HepG2 (cell line): ENCODE measurements around the gene UBC. TPM values are rescaled to one million over a fixed set of nuclear protein-coding genes. Genes with fewer than 3 reads are reported as not detected.
A peak's percentile ranks its signal among the peaks of the same experiment; 100 is the strongest.

Experiments used
- GATAD2A ChIP-seq: IDR thresholded peaks from 2 replicates; pipeline ENCODE4 v1.6.1; 2016
- HOXD1 ChIP-seq: sonication (generic); formaldehyde crosslinking; IDR thresholded peaks from 2 replicates; pipeline ENCODE4 v1.5.0; 2020; ENCODE audit warnings: missing genetic modification reagents
- JDP2 ChIP-seq: sonication (generic); formaldehyde crosslinking; IDR thresholded peaks from 2 replicates; pipeline ENCODE4 v1.8.1; 2022; ENCODE audit warnings: missing genetic modification reagents, borderline replicate concordance
- LBX2 ChIP-seq: sonication (generic); formaldehyde crosslinking; IDR thresholded peaks from 2 replicates; pipeline ENCODE4 v1.5.0; 2020; ENCODE audit warnings: missing genetic modification reagents, mild to moderate bottlenecking, borderline replicate concordance
- LCORL ChIP-seq, 2 experiments: fragments of 450-650 bp in 1 of 2; sonication (generic) in 1 of 2; formaldehyde crosslinking in 1 of 2; IDR thresholded peaks; 2 replicates each; pipeline versions ENCODE4 v1.5.0 to v1.6.1; 2017 to 2020; ENCODE audit warnings: antibody characterized with exemption in 1 of 2, missing genetic modification reagents in 1 of 2
- MEIS1 ChIP-seq: sonication (generic); formaldehyde crosslinking; IDR thresholded peaks from 2 replicates; pipeline ENCODE4 v1.9.0; 2021; ENCODE audit warnings: mild to moderate bottlenecking, missing genetic modification reagents, moderate library complexity, borderline replicate concordance
- PAXIP1 ChIP-seq: sonication (generic); formaldehyde crosslinking; conservative IDR thresholded peaks from 2 replicates; pipeline ENCODE4 v1.4.0; 2020; ENCODE audit warnings: mild to moderate bottlenecking, missing genetic modification reagents, moderate library complexity
- POGK ChIP-seq: sonication (generic); formaldehyde crosslinking; conservative IDR thresholded peaks from 2 replicates; pipeline ENCODE4 v1.8.0; 2022; ENCODE audit warnings: mild to moderate bottlenecking, moderate library complexity, missing genetic modification reagents
- RAD51 ChIP-seq: fragments of 450-650 bp; IDR thresholded peaks from 2 replicates; pipeline ENCODE4 v1.6.1; 2016; ENCODE audit warnings: borderline replicate concordance
- SATB2 ChIP-seq: sonication (generic); formaldehyde crosslinking; IDR thresholded peaks from 2 replicates; pipeline ENCODE4 v1.5.0; 2020; ENCODE audit warnings: missing genetic modification reagents
- ZNF367 ChIP-seq: sonication (generic); formaldehyde crosslinking; IDR thresholded peaks from 2 replicates; pipeline ENCODE4 v1.4.0; 2020; ENCODE audit warnings: missing genetic modification reagents, borderline replicate concordance
- ZNF550 ChIP-seq: sonication (generic); formaldehyde crosslinking; IDR thresholded peaks from 2 replicates; pipeline ENCODE4 v1.4.0; 2020; ENCODE audit warnings: mild to moderate bottlenecking, missing genetic modification reagents, borderline replicate concordance
- ZNF563 ChIP-seq: sonication (generic); formaldehyde crosslinking; IDR thresholded peaks from 2 replicates; pipeline ENCODE4 v1.8.0; 2022; ENCODE audit warnings: mild to moderate bottlenecking, moderate library complexity, missing genetic modification reagents
- ZSCAN30 ChIP-seq: sonication (generic); formaldehyde crosslinking; IDR thresholded peaks from 2 replicates; pipeline ENCODE4 v1.5.0; 2020; ENCODE audit warnings: mild to moderate bottlenecking, missing genetic modification reagents
- polyA plus RNA-seq, 8 experiments: library from polyadenylated mRNA; depleted of rRNA in 3 of 8; stranded (reverse) in 7 of 8; unstranded in 1 of 8; fragments of >200 nt; fragmentation: Illumina TruSeq in 4 of 8; extraction: Trizol in 4 of 8; gene quantifications; 2 replicates each; pipeline versions ENCODE4 v1.2.1 to v1.2.3, GENCODE V29; 2011 to 2016; ENCODE audit warnings: low read depth in 4 of 8, missing spikeins in 1 of 8, mixed read lengths in 1 of 8; ENCODE audit not compliant: insufficient read depth in 1 of 8
- total RNA-seq, 5 experiments: library from RNA; depleted of rRNA; stranded (reverse); fragments of >200 nt; fragmentation: Illumina TruSeq; extraction: Trizol; gene quantifications; 2 replicates each; pipeline ENCODE4 v1.2.3, GENCODE V29; 2016; ENCODE audit warnings: low read depth in 1 of 5
- TF ChIP-seq, protein P1 (sequence below): sonication (generic); formaldehyde crosslinking; IDR thresholded peaks from 2 replicates; pipeline ENCODE4 v1.4.0; 2020; ENCODE audit warnings: missing genetic modification reagents
- TF ChIP-seq, protein P2 (sequence below): sonication (generic); formaldehyde crosslinking; IDR thresholded peaks from 2 replicates; pipeline ENCODE4 v1.8.1; 2022; ENCODE audit warnings: mild to moderate bottlenecking, missing genetic modification reagents
- TF ChIP-seq, protein P3 (sequence below): IDR thresholded peaks from 2 replicates; pipeline ENCODE4 v1.6.1; 2016; ENCODE audit warnings: mild to moderate bottlenecking

UBC gene
- total and polyA plus RNA-seq, 2 of the 13 experiments (the other 11 are each of a cell fraction or from before 2014, with no cell fraction given) = 805 to 1,432 TPM

GRCh38 chr12:124875803-124876132 is 38.7 kb downstream of the UBC start (continued):
- TF ChIP-seq POGK (CRISPR knock-in tag) (no peak), ZNF367 (no peak), SATB2 (CRISPR knock-in tag) (no peak), ZSCAN30 (CRISPR knock-in tag) (no peak), RAD51 (no peak), ZNF563 (no peak), MEIS1 (CRISPR knock-in tag) (no peak), JDP2 (no peak), GATAD2A (CRISPR knock-in tag) (peak; percentile 63), LBX2 (CRISPR knock-in tag) (no peak), PAXIP1 (CRISPR knock-in tag) (peak; percentile 72), ZNF550 (CRISPR knock-in tag) (no peak), HOXD1 (no peak), LCORL (IDR thresholded peaks at IDR 0.05) (no peak), LCORL (CRISPR knock-in tag; IDR thresholded peaks at IDR 0.05) (peak; percentile 44; the same call in 1 of the 2 replicates)
- TF ChIP-seq, protein P1, sequence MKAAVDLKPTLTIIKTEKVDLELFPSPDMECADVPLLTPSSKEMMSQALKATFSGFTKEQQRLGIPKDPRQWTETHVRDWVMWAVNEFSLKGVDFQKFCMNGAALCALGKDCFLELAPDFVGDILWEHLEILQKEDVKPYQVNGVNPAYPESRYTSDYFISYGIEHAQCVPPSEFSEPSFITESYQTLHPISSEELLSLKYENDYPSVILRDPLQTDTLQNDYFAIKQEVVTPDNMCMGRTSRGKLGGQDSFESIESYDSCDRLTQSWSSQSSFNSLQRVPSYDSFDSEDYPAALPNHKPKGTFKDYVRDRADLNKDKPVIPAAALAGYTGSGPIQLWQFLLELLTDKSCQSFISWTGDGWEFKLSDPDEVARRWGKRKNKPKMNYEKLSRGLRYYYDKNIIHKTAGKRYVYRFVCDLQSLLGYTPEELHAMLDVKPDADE (CRISPR knock-in tag) = no peak
- TF ChIP-seq, protein P2, sequence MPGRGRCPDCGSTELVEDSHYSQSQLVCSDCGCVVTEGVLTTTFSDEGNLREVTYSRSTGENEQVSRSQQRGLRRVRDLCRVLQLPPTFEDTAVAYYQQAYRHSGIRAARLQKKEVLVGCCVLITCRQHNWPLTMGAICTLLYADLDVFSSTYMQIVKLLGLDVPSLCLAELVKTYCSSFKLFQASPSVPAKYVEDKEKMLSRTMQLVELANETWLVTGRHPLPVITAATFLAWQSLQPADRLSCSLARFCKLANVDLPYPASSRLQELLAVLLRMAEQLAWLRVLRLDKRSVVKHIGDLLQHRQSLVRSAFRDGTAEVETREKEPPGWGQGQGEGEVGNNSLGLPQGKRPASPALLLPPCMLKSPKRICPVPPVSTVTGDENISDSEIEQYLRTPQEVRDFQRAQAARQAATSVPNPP (CRISPR knock-in tag) = no peak
- TF ChIP-seq, protein P3, sequence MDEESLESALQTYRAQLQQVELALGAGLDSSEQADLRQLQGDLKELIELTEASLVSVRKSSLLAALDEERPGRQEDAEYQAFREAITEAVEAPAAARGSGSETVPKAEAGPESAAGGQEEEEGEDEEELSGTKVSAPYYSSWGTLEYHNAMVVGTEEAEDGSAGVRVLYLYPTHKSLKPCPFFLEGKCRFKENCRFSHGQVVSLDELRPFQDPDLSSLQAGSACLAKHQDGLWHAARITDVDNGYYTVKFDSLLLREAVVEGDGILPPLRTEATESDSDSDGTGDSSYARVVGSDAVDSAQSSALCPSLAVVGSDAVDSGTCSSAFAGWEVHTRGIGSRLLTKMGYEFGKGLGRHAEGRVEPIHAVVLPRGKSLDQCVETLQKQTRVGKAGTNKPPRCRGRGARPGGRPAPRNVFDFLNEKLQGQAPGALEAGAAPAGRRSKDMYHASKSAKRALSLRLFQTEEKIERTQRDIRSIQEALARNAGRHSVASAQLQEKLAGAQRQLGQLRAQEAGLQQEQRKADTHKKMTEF (CRISPR knock-in tag) = 0 out of 2 replicates have a peak, but pooled peaks have one; percentile 17
